CD4-positive, alpha-beta T cell treated with Interleukin-4 for 4 hours (primary cell): ENCODE data around the gene CDH26.

Source experiments
- DNase-seq: peaks from one replicate; pipeline ENCODE4 v3.0.0-alpha.2; 2020

Gene CDH26

GRCh38 chr20:59958123-59958522 is at the start of gene CDH26:
Gene CDH26, plus strand, starts transcription at chr20:59958423. Its CDS starts 304 bp downstream, at chr20:59958727.
- no peak for DNase-seq

GRCh38 chr20:59908855-59909254 is 49.4 kb upstream of the CDH26 start:
- DNase-seq, result no peak

DNA sequence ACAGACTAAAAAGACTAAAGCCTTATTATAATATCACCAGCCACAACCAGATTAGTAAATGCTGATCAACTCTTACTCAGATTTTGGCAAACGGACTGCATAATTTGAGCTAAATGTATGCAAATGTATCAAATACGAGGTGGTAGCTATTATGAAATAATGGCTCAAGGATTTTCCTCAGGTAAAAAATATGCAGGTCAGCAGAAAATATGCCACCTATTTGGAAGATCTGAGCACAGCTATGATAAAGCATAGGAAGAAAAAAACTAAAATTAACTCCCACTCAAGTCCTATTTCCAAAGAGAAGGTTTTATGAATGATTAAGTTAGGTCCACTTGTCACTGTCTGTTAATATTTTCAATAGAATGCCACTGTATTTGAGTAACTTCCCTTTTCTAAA is 47.2 kb upstream of the CDH26 start:
- DNase-seq, result no peak

DNA sequence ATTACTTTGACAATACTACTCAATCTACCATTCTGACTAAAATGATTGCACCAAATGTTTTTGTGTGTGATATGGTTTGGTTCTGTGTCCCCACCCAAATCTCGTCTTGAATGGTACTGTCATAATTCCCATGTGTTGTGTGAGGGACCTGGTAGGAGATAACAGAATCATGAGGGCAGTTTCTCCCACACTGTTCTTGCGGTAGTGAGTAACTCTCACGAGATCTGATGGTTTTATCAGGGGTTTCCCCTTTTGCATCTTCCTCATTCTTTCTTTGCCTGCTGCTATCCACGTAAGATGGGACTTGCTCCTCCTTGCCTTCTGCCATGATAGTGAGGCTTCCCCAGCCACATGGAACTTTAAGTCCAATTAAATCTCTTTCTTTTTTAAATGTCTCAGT is 45.6 kb upstream of the CDH26 start:
- no peak for DNase-seq

DNA sequence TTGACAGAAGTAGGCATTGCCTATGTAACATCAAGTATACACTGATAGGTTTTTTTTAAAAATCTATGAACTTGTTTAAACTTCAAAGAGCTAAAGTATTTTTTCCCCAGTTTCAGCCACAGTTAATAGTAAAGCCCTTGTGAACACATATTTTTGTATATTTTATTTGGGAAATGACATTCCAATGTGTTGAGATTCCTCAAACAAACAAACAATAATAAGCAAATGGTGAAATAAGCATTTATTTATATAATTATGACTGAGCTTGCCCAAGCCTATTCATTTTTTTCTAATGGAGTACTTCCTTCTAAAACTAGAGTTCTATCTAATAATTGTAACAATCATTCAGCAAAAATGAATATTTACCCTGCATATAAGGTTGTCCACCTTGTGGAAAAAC is 37.3 kb upstream of the CDH26 start:
- no peak for DNase-seq

GRCh38 chr20:59923514-59923913 is 34.7 kb upstream of the CDH26 start:
- DNase-seq, result no peak

- no peak for DNase-seq
These were observed 32.9 kb upstream of the CDH26 start for GRCh38 chr20:59925359-59925758.

DNA sequence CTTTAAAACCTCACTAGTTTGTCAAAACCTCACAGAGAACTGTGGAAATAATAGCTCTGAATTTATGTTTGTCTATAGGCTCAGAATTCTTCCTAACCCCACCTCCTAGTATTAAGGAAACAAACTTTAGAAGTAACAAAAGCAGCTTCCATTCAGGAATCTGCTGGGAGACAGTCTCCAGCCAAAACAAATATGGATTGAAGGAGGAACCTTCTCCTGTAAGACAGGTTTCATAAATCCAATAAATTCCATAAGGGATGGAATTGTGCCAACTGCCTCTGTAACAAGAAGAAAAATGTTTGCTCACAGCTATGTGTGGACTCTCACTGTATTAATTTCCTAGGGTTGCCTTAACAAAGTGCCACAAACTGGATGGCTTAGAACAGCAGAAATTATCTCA is 32.3 kb upstream of the CDH26 start:
- DNase-seq, result no peak

GRCh38 chr20:59931511-59932312 is 26.5 kb upstream of the CDH26 start:
- DNase-seq, result no peak

- no peak for DNase-seq
These were observed 25.5 kb upstream of the CDH26 start for GRCh38 chr20:59932616-59933295.

DNA sequence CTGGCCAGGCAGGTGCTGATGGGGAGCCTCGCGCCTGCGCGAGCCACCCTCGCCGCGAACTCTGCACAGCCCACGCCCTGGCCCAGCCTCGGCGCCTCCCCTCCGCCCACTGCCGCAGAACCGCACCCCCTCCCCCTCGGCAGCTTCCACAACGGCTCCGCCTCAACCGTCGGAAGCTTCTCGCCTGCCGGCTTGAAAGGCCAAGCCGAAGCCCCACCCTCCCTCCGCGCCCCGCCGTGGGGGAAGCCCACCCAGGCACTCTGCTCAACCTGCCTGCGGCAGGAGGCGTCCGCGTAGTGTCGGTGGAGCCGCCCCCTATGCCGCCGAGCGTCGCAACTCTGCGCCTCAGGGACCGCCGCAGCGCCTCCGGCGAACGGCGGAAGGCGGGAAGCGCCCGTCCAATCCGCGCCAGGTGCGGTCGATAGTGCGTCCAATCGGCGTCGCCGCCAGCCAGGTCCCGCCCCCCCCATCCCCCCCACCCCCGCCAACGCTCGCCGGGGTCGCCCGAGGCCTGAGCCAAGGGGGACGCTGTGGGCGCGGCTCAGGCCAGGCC is 24.9 kb upstream of the CDH26 start, which contains the start of gene SYCP2:
Gene SYCP2 (minus strand): TSS at position 342 of the 553 bp plus-strand sequence. CDS start 11,224 bp downstream, outside the sequence.
- DNase-seq, result peak; percentile 61

- DNase-seq, result peak; percentile 56
These were observed 24.2 kb upstream of the CDH26 start for GRCh38 chr20:59933849-59934585.

DNA sequence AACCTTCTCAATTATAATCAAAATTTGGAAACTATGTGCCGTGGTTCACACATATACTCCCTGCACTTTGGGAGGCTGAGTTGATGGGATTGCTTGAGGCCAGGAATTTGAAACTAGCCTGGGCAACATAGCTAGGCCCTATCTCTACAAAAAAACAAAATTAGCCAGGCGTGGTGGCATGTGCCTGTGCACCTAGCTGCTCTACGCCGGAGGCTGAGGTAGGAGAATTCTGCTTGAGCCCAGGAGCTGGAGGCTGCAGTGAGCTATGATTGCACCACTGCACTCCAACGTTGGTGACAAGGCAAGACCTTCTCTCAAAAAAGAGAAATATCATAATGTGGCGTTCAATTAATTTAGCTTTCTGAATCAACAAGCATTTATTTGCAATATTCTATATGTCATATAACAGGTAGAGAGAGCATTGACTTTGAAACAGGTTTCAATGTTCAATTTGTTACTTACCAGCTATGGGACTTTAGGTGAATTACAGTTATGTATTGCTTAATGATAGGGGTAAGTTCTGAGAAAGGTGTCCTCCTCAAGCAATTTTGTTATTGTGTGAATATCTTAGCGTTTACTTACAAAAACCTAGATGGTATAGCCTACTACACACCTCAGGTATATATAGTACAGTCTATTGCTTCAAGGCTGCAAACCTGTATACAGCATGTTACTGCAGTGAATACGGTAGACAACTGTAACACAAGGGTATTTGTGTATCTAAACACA is 22.6 kb upstream of the CDH26 start:
- DNase-seq, result no peak

DNA sequence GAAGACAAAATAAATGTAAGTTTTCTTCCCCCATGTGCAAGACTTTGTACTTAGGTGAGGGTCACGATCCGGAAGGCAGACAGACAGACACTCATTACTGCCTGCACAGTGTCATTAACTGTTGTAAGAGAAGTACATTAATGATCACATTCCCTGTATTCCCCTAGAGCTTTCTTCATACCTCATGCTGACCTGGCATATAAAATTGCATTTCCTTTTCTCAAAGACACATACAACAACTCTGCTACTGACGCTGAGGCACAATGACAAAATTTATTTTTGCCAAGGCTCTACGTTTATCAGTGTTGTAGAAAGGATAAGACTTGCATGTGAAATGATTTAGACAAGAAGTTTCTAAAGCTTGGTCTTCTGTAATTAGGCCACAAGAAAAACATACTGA is 21.8 kb upstream of the CDH26 start:
- no peak for DNase-seq

DNA sequence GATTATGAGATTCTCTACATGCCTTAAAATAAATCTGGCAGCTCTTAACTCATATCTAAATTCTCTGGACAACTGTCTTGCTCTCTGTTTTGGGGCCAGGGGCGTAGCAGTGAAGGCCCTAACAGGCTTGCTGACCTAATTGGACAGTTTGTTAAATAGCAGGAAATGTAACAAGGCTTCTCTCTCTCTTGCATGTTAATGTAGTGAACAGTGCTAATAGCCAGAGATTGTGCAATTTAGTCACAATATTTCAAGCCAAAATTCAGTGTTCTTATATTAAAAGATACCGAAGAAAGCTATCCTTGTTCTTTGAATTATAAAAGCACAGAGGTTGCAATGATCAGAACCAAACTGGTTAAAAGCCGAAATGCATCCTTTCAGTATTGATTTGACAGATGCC is 21.1 kb upstream of the CDH26 start:
- no peak for DNase-seq

- no peak for DNase-seq
These were observed 20.0 kb upstream of the CDH26 start for GRCh38 chr20:59938221-59938620.

GRCh38 chr20:59938696-59939051 is 19.5 kb upstream of the CDH26 start:
- DNase-seq, result no peak

GRCh38 chr20:59939052-59939878 is 19.0 kb upstream of the CDH26 start:
- DNase-seq, result no peak

DNA sequence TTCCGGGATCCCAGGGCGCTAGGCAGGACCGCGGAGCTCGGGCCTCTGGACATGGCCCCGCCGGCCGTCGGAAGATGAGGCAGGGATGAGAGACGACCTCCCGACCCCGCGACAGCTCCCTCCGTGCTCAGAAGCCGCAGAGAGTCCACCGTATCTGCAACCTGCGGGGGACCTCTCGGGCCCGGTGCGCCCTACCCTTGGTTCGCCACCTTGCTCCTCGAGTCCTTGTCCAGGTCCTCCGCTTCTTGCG is 18.4 kb upstream of the CDH26 start:
- no peak for DNase-seq

DNA sequence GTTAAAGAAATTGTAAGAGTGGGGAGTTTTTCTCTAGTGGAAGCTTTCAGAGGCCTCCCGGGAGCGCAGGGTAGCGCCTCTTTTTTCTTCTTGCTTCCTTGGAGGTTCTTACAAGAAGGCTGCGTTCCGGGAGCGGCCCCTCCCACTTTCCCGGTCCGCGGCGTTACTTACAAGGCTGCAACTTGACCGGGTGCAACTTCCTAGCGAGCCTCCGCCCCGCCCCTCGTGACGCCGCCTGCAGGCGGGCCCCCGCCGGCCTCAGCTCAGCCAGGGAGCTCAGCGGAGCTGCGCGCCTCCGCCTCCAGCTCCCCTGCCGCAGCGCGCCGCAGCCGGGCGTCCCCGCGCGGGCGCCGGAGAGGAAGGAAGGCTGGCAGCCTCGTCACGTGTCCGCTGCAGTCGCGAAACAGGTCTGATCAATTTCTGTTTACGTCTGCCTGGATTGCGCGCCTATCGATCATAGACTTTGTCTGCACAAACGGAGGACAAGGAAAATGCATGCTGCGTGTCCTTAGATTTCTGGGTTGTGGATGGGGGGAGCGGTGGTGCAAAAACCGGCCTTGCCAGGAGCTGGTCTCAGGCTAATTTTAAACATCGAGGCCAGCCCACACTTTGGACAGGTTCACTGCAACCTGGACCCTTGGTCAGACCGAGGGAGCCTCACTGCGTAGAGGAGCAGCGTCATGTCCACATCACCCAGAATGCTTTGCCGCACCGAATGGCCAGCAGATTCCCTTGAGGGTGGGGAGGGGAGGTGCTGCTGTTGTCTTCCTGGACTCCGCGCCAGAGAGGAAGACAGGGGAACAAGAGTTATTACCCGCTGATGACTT is 17.9 kb upstream of the CDH26 start, which contains the start of the genes FAM217B and PPP1R3D:
Gene FAM217B (plus strand): TSS at position 261 of the 827 bp plus-strand sequence. CDS start 3,555 bp downstream, outside the sequence.
Gene PPP1R3D (minus strand): TSS at position 177 of the 827 bp plus-strand sequence. CDS start 374 bp downstream, outside the sequence.
- peak; percentile 86 for DNase-seq

DNA sequence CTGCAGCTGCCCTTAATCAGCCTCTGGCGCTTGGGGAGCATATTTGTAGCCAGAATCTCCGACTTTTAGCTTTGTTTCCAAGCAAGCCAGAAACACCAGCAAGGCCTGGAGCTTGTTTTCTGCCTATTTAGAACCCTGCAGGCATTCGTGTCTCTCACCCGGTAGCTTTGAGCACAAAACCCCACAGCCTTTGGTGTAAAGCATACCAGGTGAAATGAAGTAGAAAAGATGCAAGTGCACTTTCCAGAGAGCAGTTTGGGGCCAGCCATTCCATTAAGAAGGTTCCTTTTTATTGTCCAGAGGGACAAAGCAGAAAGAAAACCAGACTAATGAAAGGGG is 17.3 kb upstream of the CDH26 start:
- no peak for DNase-seq
